ENCODE data around the gene FAM43A.

Gene FAM43A

DNA sequence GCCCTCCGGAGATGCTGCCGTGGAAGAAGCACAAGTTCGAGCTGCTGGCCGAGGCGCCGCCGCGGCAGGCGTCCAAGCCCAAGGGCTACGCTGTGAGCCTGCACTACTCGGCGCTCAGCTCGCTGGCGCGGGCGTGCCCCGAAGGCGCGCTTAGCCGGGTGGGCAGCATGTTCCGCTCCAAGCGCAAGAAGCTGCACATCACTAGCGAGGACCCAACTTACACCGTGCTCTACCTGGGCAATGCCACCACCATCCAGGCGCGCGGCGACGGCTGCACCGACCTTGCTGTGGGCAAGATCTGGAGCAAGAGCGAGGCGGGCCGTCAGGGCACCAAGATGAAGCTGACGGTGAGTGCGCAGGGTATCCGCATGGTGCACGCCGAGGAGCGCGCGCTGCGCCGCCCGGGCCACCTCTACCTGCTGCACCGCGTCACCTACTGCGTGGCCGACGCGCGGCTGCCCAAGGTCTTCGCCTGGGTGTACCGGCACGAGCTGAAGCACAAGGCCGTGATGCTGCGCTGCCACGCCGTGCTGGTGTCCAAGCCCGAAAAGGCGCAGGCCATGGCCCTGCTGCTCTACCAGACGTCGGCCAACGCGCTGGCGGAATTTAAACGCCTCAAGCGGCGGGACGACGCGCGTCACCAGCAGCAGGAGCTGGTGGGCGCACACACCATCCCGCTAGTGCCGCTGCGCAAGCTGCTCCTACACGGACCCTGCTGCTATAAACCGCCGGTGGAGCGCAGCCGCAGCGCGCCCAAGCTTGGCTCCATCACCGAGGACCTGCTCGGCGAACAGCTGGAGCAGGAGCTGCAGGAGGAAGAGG, 1.3 kb downstream of the FAM43A start:
- H3K4me3 ChIP-seq (ENCODE audit: severe bottlenecking): peak overlapping the region; percentile 49
- no peak overlapping the region for H3K27ac ChIP-seq (ENCODE audit: poor library complexity, severe bottlenecking)
- no peaks in the 10 kb centered on the region for H3K9me3 ChIP-seq (ENCODE audit: severe bottlenecking)
- peaks cover 8% of the 10 kb centered on the region for H3K27me3 ChIP-seq (ENCODE audit: insufficient read depth, poor library complexity, severe bottlenecking)
- no peaks in the 10 kb centered on the region for H3K36me3 ChIP-seq (ENCODE audit: low read depth)
- peaks cover 24% of the 10 kb centered on the region for H3K4me1 ChIP-seq (ENCODE audit: insufficient read depth, poor library complexity, severe bottlenecking)
- DNase-seq (ENCODE audit: low spot score) (no peak), ATAC-seq (ENCODE audit: low read depth) (no peak)
- TF ChIP-seq, protein P1, sequence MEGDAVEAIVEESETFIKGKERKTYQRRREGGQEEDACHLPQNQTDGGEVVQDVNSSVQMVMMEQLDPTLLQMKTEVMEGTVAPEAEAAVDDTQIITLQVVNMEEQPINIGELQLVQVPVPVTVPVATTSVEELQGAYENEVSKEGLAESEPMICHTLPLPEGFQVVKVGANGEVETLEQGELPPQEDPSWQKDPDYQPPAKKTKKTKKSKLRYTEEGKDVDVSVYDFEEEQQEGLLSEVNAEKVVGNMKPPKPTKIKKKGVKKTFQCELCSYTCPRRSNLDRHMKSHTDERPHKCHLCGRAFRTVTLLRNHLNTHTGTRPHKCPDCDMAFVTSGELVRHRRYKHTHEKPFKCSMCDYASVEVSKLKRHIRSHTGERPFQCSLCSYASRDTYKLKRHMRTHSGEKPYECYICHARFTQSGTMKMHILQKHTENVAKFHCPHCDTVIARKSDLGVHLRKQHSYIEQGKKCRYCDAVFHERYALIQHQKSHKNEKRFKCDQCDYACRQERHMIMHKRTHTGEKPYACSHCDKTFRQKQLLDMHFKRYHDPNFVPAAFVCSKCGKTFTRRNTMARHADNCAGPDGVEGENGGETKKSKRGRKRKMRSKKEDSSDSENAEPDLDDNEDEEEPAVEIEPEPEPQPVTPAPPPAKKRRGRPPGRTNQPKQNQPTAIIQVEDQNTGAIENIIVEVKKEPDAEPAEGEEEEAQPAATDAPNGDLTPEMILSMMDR (IDR thresholded peaks at IDR 0.05; ENCODE audit: poor library complexity, severe bottlenecking): no peak

DNA sequence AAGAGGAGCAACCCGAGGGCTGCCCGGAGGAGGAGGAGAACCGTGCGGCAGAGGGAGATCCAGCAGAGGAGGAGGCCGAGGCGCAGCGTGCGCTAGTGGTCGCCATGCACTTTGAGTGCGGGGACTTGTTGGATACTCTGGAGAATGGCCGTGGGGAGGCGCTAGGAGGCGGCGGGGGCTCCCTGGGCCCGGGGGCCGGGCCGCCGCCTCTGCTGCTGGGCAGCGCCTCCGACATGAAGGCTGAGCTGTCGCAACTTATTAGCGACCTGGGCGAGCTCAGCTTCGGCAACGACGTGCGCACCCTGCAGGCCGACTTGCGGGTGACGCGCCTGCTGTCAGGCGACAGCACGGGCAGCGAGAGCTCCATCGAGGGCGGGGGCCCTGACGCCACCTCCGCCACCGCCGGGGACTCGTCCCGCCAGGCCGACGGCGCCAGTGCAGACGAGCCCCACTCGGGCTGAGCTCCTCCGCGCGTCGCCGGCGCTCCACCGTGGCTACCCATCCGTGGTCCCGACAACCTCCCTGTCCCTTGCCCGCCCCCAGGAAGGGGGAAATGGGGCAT, 2.0 kb downstream of the FAM43A start:
- Histone ChIP-seq H3K36me3 (ENCODE audit: low read depth) (no peaks in the 10 kb centered on the region), H3K27ac (ENCODE audit: poor library complexity, severe bottlenecking) (no peak overlapping the region), H3K27me3 (ENCODE audit: insufficient read depth, poor library complexity, severe bottlenecking) (peaks cover 8% of the 10 kb centered on the region), H3K4me3 (ENCODE audit: severe bottlenecking) (peak overlapping the region; percentile 13), H3K9me3 (ENCODE audit: severe bottlenecking) (no peaks in the 10 kb centered on the region), H3K4me1 (ENCODE audit: insufficient read depth, poor library complexity, severe bottlenecking) (peaks cover 20% of the 10 kb centered on the region)
- ATAC-seq (ENCODE audit: low read depth) (no peak), DNase-seq (ENCODE audit: low spot score) (no peak)
- TF ChIP-seq, protein P1 (IDR thresholded peaks at IDR 0.05; ENCODE audit: poor library complexity, severe bottlenecking): peak; percentile 56

DNA sequence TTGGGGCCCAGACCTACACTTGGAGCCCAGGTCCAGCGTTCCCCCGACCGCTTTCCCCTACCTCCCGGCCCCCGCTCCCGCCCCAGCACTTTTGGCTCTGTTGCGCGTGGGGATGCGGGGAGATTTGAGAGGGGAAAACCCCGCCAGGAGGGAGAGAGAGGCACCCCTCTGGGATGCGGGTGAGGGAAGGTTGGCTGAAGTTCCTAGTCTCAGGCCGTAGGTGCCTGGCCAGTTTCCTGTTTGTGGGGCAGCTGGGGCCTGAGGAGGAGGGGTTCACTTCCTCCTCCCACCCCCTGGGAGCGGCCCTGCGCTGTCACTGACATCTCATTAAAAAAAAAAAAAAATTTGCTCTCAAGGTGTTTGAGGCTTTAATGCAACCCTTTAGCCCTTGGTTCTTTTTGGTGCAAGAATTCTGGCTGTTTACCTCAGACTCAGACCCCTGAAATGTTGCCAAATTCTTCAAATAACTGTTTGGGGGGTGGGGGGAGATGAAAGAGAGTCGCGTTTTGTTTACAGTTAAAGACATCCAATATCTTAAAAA, 2.6 kb downstream of the FAM43A start:
- Histone ChIP-seq H3K4me3 (ENCODE audit: severe bottlenecking) (no peak overlapping the region), H3K27ac (ENCODE audit: poor library complexity, severe bottlenecking) (no peak overlapping the region)

DNA sequence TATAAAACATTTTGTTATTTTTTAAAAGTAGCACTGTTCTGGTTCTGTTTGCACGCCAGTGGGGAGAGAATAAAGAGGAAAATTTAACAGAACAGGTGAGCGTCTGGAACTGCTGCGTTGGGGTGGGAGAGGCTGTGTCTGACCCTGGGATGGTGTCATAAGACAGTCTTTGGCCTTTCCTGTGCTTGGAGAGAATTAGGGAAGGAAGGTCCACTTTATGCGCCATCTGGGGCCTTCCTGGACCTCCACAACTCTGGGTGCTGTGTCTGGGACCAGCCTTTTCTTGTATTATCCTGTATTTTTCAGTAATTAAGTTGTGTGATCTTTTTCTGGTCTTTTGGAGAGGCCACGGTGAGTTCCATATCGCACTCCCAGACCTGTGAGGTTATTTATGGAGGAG, 3.3 kb downstream of the FAM43A start:
- Histone ChIP-seq H3K9me3 (ENCODE audit: severe bottlenecking) (no peaks in the 10 kb centered on the region), H3K27ac (ENCODE audit: poor library complexity, severe bottlenecking) (no peak overlapping the region), H3K36me3 (ENCODE audit: low read depth) (no peaks in the 10 kb centered on the region), H3K4me1 (ENCODE audit: insufficient read depth, poor library complexity, severe bottlenecking) (peaks cover 14% of the 10 kb centered on the region), H3K27me3 (ENCODE audit: insufficient read depth, poor library complexity, severe bottlenecking) (peaks cover 8% of the 10 kb centered on the region), H3K4me3 (ENCODE audit: severe bottlenecking) (no peak overlapping the region)
- no peak for DNase-seq (ENCODE audit: low spot score)
- ATAC-seq (ENCODE audit: low read depth): no peak
- TF ChIP-seq, protein P1 (IDR thresholded peaks at IDR 0.05; ENCODE audit: poor library complexity, severe bottlenecking): no peak

More for the DNA sequence above, 2.6 kb downstream of the FAM43A start:
- DNase-seq (ENCODE audit: low spot score) (no peak), ATAC-seq (ENCODE audit: low read depth) (no peak)
- H3K36me3 ChIP-seq (ENCODE audit: low read depth): no peaks in the 10 kb centered on the region
- peaks cover 14% of the 10 kb centered on the region for H3K4me1 ChIP-seq (ENCODE audit: insufficient read depth, poor library complexity, severe bottlenecking)
- TF ChIP-seq, protein P1 (IDR thresholded peaks at IDR 0.05; ENCODE audit: poor library complexity, severe bottlenecking): no peak
- H3K27me3 ChIP-seq (ENCODE audit: insufficient read depth, poor library complexity, severe bottlenecking): peaks cover 8% of the 10 kb centered on the region
- no peaks in the 10 kb centered on the region for H3K9me3 ChIP-seq (ENCODE audit: severe bottlenecking)

All from RWPE2 (cell line).